ENCODE data around the gene CDKN1A. TPM values are rescaled to one million over a fixed set of nuclear protein-coding genes. Genes with fewer than 3 reads are reported as not detected.
A peak's percentile ranks its signal among the peaks of the same experiment; 100 is the strongest.

Gene CDKN1A
- total RNA-seq, 4 donors from 2014 or later, result 86.8 to 209 (median 131) TPM

DNA sequence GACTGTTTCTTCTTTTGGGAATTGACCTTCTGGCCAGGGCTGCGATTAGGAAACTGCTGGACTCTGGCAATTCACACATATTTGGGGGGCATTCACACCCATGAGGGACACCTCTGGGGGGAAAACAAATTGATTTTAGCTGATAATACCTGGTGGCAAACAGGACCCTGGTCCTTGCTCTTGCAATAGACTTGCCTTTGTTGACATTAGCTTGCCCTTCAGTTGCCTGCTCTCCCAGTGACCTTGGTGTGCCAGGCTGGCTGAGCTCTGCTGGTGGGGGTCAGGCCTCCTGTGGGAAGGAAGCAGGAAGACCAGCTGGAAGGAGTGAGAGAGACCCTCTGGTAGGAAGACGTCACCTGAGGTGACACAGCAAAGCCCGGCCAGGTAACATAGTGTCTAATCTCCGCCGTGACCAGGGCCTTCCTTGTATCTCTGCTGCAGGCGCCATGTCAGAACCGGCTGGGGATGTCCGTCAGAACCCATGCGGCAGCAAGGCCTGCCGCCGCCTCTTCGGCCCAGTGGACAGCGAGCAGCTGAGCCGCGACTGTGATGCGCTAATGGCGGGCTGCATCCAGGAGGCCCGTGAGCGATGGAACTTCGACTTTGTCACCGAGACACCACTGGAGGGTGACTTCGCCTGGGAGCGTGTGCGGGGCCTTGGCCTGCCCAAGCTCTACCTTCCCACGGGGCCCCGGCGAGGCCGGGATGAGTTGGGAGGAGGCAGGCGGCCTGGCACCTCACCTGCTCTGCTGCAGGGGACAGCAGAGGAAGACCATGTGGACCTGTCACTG, 5.3 kb downstream of the CDKN1A start:
- H3K9me3 ChIP-seq, result no peaks in the 10 kb centered on the region
- no peaks in the 10 kb centered on the region for H3K27me3 ChIP-seq
- peak overlapping the region; percentile 74 to 99 (median 91) for H3K27ac ChIP-seq
- TF ChIP-seq, protein P1, sequence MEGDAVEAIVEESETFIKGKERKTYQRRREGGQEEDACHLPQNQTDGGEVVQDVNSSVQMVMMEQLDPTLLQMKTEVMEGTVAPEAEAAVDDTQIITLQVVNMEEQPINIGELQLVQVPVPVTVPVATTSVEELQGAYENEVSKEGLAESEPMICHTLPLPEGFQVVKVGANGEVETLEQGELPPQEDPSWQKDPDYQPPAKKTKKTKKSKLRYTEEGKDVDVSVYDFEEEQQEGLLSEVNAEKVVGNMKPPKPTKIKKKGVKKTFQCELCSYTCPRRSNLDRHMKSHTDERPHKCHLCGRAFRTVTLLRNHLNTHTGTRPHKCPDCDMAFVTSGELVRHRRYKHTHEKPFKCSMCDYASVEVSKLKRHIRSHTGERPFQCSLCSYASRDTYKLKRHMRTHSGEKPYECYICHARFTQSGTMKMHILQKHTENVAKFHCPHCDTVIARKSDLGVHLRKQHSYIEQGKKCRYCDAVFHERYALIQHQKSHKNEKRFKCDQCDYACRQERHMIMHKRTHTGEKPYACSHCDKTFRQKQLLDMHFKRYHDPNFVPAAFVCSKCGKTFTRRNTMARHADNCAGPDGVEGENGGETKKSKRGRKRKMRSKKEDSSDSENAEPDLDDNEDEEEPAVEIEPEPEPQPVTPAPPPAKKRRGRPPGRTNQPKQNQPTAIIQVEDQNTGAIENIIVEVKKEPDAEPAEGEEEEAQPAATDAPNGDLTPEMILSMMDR (IDR thresholded peaks at IDR 0.05), result no peak
- TF ChIP-seq POLR2A (IDR thresholded peaks at IDR 0.05), result no peak
- H3K36me3 ChIP-seq, result peaks cover 33 to 55% (median 44%) of the 10 kb centered on the region in 3 donors
- DNase-seq, result no peak
- intact Hi-C loops (cut with DNase I), result loop anchor here (5.0 kb wide), 1 partner anchor 62 kb away; no protein-coding TSS in a partner anchor
- H3K4me1 ChIP-seq, result peaks cover 19 to 64% (median 43%) of the 10 kb centered on the region in 3 donors
- no peak overlapping the region for H3K4me3 ChIP-seq
- WGBS, 2 donors, result 96 to 100% methylated on average over 1 to 8 of the region's 29 CpGs

DNA sequence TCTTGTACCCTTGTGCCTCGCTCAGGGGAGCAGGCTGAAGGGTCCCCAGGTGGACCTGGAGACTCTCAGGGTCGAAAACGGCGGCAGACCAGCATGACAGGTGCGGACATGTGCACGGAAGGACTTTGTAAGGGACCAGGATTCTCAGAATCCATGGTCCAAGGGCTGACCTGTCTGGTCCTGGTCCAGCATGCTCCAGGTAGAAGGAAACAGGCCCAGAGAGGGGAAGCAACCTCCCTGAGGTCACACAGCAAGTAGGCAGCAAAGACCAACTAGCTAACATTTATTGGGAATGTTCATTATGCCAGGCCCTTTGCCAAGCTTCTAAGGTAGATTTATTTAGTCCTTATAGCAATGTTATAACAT, 5.9 kb downstream of the CDKN1A start:
- H3K4me3 ChIP-seq, result no peak overlapping the region
- H3K27ac ChIP-seq, result peak overlapping the region in 1 of 4 donors; percentile 6
- TF ChIP-seq POLR2A (IDR thresholded peaks at IDR 0.05), result no peak
- TF ChIP-seq, protein P1 (IDR thresholded peaks at IDR 0.05), result no peak
- no peaks in the 10 kb centered on the region for H3K27me3 ChIP-seq
- H3K4me1 ChIP-seq, result peaks cover 19 to 63% (median 43%) of the 10 kb centered on the region in 3 donors
- H3K9me3 ChIP-seq, result no peaks in the 10 kb centered on the region
- no peak for DNase-seq
- intact Hi-C loops (cut with DNase I), result loop anchor here (5.0 kb wide), 1 partner anchor 62 kb away; no protein-coding TSS in a partner anchor
- WGBS, 2 donors, result 98% methylated on average over 5 of the region's 6 CpGs; no CpG with 5 or more reads in 1 of the 2 donors
- H3K36me3 ChIP-seq, result peaks cover 33 to 55% (median 44%) of the 10 kb centered on the region in 3 donors

DNA sequence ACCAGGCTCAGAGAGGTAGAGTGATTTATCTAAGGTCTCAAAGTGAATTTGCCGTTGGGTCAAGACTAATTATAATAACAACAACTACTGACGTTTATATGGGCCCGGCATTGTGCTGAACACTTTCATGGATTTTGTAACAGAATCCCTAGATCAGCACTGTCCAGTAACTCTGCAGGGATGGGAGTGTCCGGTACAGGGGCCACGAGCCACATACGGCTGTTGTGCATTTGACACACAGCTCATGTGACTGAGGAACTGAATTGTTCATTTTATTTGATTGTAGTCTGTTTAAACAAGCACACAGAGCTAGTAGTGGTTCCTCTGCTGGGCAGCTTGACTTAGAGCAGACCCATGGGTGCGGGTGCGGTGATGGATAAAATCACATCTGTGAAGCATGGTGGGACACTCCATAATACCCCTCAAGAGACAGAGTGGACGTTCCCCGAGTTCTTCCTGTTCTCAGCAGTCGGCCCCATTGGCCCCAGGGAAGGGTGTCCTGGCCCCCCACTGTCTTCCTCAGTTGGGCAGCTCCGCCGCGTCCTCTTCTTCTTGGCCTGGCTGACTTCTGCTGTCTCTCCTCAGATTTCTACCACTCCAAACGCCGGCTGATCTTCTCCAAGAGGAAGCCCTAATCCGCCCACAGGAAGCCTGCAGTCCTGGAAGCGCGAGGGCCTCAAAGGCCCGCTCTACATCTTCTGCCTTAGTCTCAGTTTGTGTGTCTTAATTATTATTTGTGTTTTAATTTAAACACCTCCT, 6.8 kb downstream of the CDKN1A start:
- no peak for DNase-seq
- intact Hi-C loops (cut with DNase I), result no loop called here
- Histone ChIP-seq H3K36me3 (peaks cover 33 to 55% (median 44%) of the 10 kb centered on the region in 3 donors), H3K4me1 (peaks cover 19 to 61% (median 43%) of the 10 kb centered on the region in 3 donors), H3K9me3 (no peaks in the 10 kb centered on the region), H3K27me3 (no peaks in the 10 kb centered on the region), H3K4me3 (no peak overlapping the region), H3K27ac (peak overlapping the region in 3 of 4 donors; percentile 23 to 36 (median 31))
- TF ChIP-seq, protein P1 (IDR thresholded peaks at IDR 0.05), result no peak
- TF ChIP-seq POLR2A (IDR thresholded peaks at IDR 0.05), result no peak
- 83 to 84% methylated on average over 17 to 20 of the region's 20 CpGs for WGBS, 2 donors

DNA sequence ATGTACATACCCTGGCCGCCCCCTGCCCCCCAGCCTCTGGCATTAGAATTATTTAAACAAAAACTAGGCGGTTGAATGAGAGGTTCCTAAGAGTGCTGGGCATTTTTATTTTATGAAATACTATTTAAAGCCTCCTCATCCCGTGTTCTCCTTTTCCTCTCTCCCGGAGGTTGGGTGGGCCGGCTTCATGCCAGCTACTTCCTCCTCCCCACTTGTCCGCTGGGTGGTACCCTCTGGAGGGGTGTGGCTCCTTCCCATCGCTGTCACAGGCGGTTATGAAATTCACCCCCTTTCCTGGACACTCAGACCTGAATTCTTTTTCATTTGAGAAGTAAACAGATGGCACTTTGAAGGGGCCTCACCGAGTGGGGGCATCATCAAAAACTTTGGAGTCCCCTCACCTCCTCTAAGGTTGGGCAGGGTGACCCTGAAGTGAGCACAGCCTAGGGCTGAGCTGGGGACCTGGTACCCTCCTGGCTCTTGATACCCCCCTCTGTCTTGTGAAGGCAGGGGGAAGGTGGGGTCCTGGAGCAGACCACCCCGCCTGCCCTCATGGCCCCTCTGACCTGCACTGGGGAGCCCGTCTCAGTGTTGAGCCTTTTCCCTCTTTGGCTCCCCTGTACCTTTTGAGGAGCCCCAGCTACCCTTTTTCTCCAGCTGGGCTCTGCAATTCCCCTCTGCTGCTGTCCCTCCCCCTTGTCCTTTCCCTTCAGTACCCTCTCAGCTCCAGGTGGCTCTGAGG, 7.6 kb downstream of the CDKN1A start:
- H3K36me3 ChIP-seq, result peaks cover 33 to 55% (median 44%) of the 10 kb centered on the region in 3 donors
- H3K4me3 ChIP-seq, result no peak overlapping the region
- no peaks in the 10 kb centered on the region for H3K27me3 ChIP-seq
- peak overlapping the region in 3 of 4 donors; percentile 28 to 31 (median 29) for H3K27ac ChIP-seq
- intact Hi-C loops (cut with DNase I), result no loop called here
- no peak for TF ChIP-seq POLR2A (IDR thresholded peaks at IDR 0.05)
- TF ChIP-seq, protein P1 (IDR thresholded peaks at IDR 0.05), result no peak
- WGBS, 2 donors, result 57 to 75% methylated on average over 10 to 11 of the region's 11 CpGs
- peaks cover 19 to 55% (median 38%) of the 10 kb centered on the region in 3 donors for H3K4me1 ChIP-seq
- DNase-seq, result no peak
- no peaks in the 10 kb centered on the region for H3K9me3 ChIP-seq
